ENCODE results near the gene OR5AK2. TPM values are rescaled to one million over a fixed set of nuclear protein-coding genes. Genes with fewer than 3 reads are reported as not detected.

Gene OR5AK2
- total and polyA plus RNA-seq, 2 of the 8 experiments (the other 6 are each of a cell fraction or from before 2014, with no cell fraction given), result not detected

DNA sequence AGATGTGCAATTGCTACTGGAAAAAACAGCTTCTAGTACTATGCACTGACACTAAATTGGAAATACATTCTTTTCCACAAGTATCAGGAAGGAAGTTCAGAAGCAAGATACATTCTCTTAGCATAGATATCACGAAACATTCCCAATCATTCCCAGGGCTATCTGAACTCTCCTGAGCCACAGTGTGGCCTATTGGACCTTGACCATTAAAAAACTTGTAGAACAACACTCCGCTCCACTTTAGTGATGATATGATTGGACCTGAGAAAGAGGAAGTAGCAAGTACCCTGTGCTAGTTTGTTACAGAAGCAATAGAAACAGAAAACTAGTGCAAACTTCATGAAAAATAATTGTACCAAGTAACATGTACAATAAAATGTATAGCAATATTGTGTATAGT is 11.4 kb upstream of the OR5AK2 start:
- Histone ChIP-seq H4K8ac (ENCODE audit: extremely low read depth, insufficient read depth, low read length) (no peak overlapping the region), H2BK15ac (ENCODE audit: low read length) (no peak overlapping the region), H3K4me1 (replicated peaks in 1 of 4; ENCODE audit: control insufficient read depth in 3 of 4, insufficient read depth in 4 of 4, low read length in 3 of 4) (no peaks in the 10 kb centered on the region), H3K56ac (replicated peaks; ENCODE audit: insufficient read length, low read depth, low read length) (no peak overlapping the region), H2BK12ac (ENCODE audit: low read depth, low read length) (no peak overlapping the region), H2AK5ac (ENCODE audit: low read depth, low read length) (no peak overlapping the region), H3K9me3 (ENCODE audit: insufficient read depth in 2 of 2, low read depth in 1 of 2, low read length in 1 of 2) (peaks cover 0 to 6% of the 10 kb centered on the region in 2 experiments; a peak in 1 of 4 replicates), H2AFZ (ENCODE audit: low read length) (no peak overlapping the region), H3K4ac (replicated peaks; ENCODE audit: insufficient read length, low read depth, low read length) (no peak overlapping the region), H3K27me3 (replicated peaks in 1 of 4; ENCODE audit: control insufficient read depth in 3 of 4, extremely low read depth in 1 of 4, insufficient read depth in 3 of 4, low read length in 3 of 4) (no peaks in the 10 kb centered on the region; a peak in 1 of 7 replicates), H3K79me2 (ENCODE audit: control insufficient read depth in 1 of 2, insufficient read depth in 2 of 2, low read length in 2 of 2) (no peaks in the 10 kb centered on the region), H3K14ac (ENCODE audit: insufficient read length) (no peak overlapping the region), H2BK5ac (ENCODE audit: low read depth, low read length) (no peak overlapping the region), H4K91ac (replicated peaks; ENCODE audit: insufficient read length, low read length) (no peak overlapping the region), H4K20me1 (replicated peaks in 1 of 2; ENCODE audit: control insufficient read depth in 1 of 2, insufficient read depth in 2 of 2, low read length in 2 of 2) (no peaks in the 10 kb centered on the region), H3K9ac (replicated peaks in 1 of 4; ENCODE audit: extremely low read depth in 1 of 4, low read depth in 3 of 4, low read length in 3 of 4) (no peak overlapping the region), H3K79me1 (ENCODE audit: low read depth, low read length) (no peaks in the 10 kb centered on the region), H3K4me3 (ENCODE audit: extremely low read depth in 1 of 4, insufficient read depth in 2 of 4, low read depth in 3 of 4, low read length in 4 of 4) (no peak overlapping the region), H3K18ac (ENCODE audit: extremely low read depth, low read length) (no peak overlapping the region), H2BK20ac (ENCODE audit: low read length) (no peak overlapping the region), H2BK120ac (replicated peaks; ENCODE audit: low read depth, low read length) (no peak overlapping the region), H3K36me3 (ENCODE audit: control insufficient read depth in 2 of 4, insufficient read depth in 4 of 4, low read length in 3 of 4) (no peaks in the 10 kb centered on the region), H3K4me2 (ENCODE audit: insufficient read depth in 1 of 2, low read depth in 2 of 2, low read length in 2 of 2) (no peak overlapping the region), H3K23me2 (ENCODE audit: low read depth, low read length) (no peaks in the 10 kb centered on the region), H3K23ac (ENCODE audit: insufficient read length) (no peak overlapping the region), H4K5ac (ENCODE audit: insufficient read length, low read depth, low read length) (no peak overlapping the region), H3K27ac (ENCODE audit: low read depth, low read length) (no peak overlapping the region)
- POLR2A ChIA-PET (ENCODE audit: partially characterized antibody), result no interaction called here
- CTCF ChIA-PET (ENCODE audit: partially characterized antibody), result no interaction called here
- no peak for DNase-seq (ENCODE audit: low read depth in 1 of 2, low spot score in 2 of 2)
- no peak for TF ChIP-seq RXRA (IDR thresholded peaks at IDR 0.05; ENCODE audit: insufficient read depth, low read depth, low read length)
- TF ChIP-seq EZH2 (IDR thresholded peaks at IDR 0.05; ENCODE audit: low read depth, low read length, severe bottlenecking), result no peak
- no peak for TF ChIP-seq KDM5A (IDR thresholded peaks at IDR 0.05; ENCODE audit: low read length)
- no peak for TF ChIP-seq SRF (IDR thresholded peaks at IDR 0.05; ENCODE audit: low read depth, low read length)
- no peak for TF ChIP-seq RBBP5 (IDR thresholded peaks at IDR 0.05; ENCODE audit: borderline replicate concordance, low read depth, low read length)
- no peak for TF ChIP-seq JUND (IDR thresholded peaks at IDR 0.05; ENCODE audit: low read length)
- no peak for TF ChIP-seq KDM4A (IDR thresholded peaks at IDR 0.05; ENCODE audit: low read depth, low read length, severe bottlenecking)
- 74% methylated on average over 2 of the region's 2 CpGs; no CpG with 5 or more reads in 1 of the 2 experiments for WGBS, 2 experiments (ENCODE audit: extremely low coverage in 1 of 2, insufficient coverage in 1 of 2, insufficient read length in 1 of 2, insufficient replicate concordance in 2 of 2, low coverage in 1 of 2, low lambda C conversion rate in 2 of 2, missing lambda C conversion rate in 1 of 2)
- no peak for FAIRE-seq
